Measurements from ENCODE around the gene LENG9. TPM values are rescaled to one million over a fixed set of nuclear protein-coding genes. Genes with fewer than 3 reads are reported as not detected.

Gene LENG9
- total RNA-seq, result 9.5 and 10.4 TPM in 2 replicates

DNA sequence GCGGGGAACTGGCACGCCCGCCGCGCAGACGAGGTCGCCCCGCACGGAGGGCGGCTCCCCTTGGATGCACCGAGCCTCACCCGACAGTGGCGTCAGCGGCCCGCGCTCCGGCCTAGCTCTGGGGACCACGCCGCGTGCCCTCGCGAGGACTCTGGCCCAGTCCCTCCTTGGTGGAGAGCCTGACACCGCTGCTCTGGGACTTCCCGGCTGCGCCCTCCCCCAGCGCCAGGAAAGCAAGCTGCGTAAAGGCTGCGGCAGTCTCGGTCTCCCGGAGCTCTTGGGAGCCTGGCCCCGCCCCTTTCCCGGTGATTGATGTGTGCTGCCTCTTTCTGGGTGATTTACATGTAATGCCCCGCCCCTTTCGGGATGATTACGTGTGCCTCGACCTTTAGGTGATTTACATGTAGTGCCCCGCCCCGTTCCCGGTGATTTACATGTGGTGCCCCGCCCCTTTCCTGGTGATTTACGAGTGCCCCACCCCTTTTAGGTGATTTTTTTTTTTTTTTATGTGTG lies at the start of gene LENG9:
Gene LENG9, minus strand, starts transcription at position 248 of the 513 bp plus-strand sequence. CDS start 252 bp downstream, outside the sequence.

DNA sequence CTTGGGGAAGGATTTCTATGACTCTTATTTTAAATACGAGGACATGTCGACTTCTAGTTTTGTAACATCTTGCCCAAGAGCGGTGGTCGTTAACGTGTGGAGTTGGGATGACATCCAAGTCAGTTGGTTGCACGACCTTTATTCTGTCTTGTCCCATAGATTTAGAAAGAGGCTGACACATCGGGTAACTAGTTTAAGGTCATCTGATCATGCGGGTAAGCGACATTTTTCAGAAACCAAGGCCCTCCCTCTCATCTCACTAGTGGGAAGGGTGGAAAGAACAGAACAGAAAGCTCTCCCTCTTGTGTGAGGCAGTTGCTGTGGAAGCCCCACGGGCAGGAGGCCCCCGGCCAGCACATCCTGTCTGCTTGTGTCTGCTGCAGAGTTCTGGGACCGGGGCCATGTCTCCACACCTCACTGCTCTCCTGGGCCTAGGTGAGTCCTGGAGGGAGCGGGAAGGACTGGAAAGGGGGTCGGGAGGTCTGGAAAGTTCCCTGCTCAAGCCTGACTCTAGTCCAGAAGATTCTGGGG lies 39.0 kb upstream of the LENG9 start, which contains the start of gene LAIR2:
Gene LAIR2, plus strand, starts transcription at position 314 of the 531 bp plus-strand sequence. Its CDS starts 88 bp downstream, at position 402.

DNA sequence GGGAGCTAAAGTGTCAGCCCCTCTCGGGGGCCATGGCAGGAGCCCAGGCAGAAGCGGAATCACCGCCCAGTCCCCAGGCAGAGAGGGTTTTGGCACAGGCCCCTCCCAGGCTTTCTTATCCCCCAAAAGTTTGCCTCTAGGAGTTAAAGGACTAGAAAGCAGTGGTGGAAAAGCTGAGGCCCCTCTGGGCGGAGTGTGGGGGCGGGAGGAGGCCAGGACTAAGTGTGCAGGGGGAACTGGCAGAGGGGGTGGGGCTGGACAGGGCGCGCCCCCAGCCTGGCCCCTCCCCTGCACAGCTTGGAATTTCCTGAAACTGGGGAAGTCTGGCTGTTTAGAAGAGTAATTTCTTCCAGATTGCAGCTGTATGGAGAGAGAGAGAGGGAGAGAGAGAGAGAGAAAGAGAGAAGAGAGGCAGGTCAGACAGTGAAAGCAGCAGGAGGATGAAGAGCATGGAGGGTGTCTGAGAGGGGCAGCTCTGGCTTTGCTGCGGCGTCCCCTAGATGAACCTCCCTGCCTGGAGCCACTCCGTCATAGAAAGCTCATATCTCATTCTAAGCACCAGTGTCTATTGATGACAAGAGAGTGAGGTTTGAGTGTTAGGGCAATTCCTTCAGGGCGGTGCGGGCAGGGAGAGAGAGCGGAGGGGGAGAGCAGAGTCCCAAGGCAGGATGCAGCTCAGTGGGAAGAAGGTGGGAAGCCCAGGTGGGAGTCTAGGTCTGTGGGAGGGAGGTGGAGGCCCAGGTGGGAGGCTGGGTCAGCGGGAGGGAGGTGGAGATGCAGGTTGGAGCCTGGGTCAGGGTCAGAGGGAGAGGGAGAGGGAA lies 9.7 kb upstream of the LENG9 start, which contains the start of gene CDC42EP5:
Gene CDC42EP5, minus strand, starts transcription at position 226 of the 821 bp plus-strand sequence. CDS start 7,749 bp downstream, outside the sequence.

DNA sequence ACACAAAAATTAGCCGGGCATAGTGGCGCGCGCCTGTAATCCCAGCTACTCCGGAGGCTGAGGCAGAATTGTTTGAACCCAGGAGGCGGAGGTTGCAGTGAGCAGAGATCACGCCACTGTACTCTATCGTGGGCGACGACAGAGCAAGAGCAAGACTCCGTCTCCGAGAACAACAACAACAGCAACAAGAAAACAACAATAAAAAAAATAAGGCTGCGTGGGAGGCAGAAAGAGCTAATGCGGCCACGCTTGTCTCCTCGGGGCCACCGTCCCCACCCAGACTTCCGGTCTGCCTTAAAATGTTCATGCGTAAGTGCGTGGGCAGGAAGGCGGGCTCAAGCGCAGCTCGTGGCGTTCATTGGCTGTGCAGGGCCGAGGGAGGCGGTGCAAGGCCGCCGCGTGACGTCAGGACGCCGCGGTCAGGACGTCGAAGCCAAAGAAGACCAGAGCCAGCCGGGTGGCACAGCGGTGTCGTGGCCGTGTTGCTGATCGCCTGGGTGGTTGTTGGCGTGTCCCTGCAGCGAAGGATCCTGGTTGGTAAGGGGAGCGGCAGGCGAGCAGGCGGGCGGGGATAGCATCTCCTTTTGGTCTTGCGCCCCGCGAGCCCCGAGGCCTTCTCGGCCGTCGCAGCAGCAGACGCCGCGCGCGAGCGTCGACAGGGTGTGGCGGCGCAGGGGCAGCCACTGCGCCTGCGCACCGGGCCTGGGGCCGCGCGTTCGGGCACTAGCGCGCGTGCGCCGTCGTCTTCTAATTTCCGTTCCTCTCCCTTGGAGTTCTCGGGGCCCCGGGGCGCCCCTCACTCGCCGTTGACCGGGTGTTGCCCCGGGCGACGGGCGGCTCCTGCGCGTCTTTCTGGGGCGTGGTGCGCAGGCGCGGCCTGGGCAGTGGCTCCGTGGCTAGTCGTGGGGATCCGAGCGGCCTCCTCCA lies 14.5 kb downstream of the LENG9 start, which contains the start of gene LENG8:
Gene LENG8, plus strand, starts transcription at position 426 of the 927 bp plus-strand sequence. CDS start 2,146 bp downstream, outside the sequence.

DNA sequence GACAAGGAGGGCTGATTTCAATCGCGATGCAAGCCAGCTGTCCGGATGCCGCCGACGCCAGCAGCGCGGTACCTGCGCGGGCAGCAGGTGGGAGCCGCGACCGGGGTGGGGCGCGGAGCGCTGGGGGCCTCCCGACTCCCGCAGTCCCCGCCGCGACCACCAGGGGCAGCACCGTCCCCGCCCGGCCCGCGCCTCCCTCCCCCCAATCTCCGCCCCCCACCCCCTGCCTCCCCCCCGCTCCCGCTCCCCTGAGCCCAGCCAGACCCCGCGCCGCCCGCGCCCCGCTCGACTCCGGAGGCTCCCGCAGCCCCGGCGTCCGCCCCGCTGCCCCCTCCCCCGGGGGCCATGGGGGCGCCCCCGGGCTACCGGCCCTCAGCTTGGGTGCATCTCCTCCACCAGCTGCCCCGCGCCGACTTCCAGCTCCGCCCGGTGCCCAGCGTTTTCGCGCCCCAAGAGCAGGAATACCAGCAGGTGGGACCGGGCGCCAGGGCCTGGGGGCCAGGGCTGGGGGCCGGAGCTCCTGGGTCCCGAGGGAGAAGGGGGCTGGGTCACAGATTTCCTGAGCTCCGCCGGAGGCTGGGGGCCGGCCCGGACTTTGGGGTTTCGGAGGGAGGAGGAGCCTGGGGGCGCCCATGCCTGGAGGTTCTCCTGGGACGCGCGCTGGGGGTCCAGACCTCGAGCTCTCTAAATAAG lies 48.2 kb downstream of the LENG9 start, which contains the start of gene TTYH1:
Gene TTYH1, plus strand, starts transcription at position 257 of the 693 bp plus-strand sequence. Its CDS starts 89 bp downstream, at position 346.

Other genes starting within 250 kb of the LENG9 start
- not detected in 2 replicates for gene LILRB3, start 240.8 kb downstream of the LENG9 start, total RNA-seq
- gene LILRA6, start 221.0 kb downstream of the LENG9 start, total RNA-seq, result not detected in 2 replicates
- not detected in 2 replicates for gene LILRB5, start 206.5 kb downstream of the LENG9 start, total RNA-seq
- not detected in 2 replicates for gene LILRB2, start 182.7 kb downstream of the LENG9 start, total RNA-seq
- not detected in 2 replicates for gene LILRA5, start 150.6 kb downstream of the LENG9 start, total RNA-seq
- gene LILRA4, start 124.6 kb downstream of the LENG9 start, total RNA-seq, result not detected in 2 replicates
- gene LAIR1, start 98.8 kb downstream of the LENG9 start, total RNA-seq, result not detected in 2 replicates
- not detected in 2 replicates for gene TTYH1, start 48.3 kb downstream of the LENG9 start, total RNA-seq
- gene LENG8, start 14.6 kb downstream of the LENG9 start, total RNA-seq, result 34.9 and 45.4 TPM in 2 replicates
- gene CDC42EP5, start 9.5 kb upstream of the LENG9 start, total RNA-seq, result 23.9 and 33.4 TPM in 2 replicates
- not detected in 2 replicates for gene LAIR2, start 39.1 kb upstream of the LENG9 start, total RNA-seq
- not detected in 2 replicates for gene LILRA2, start 110.0 kb upstream of the LENG9 start, total RNA-seq
- not detected in 2 replicates for gene LILRA1, start 129.9 kb upstream of the LENG9 start, total RNA-seq
- not detected in 2 replicates for gene LILRB1, start 166.7 kb upstream of the LENG9 start, total RNA-seq
- not detected in 2 replicates for gene LILRB4, start 199.2 kb upstream of the LENG9 start, total RNA-seq